Measurements from ENCODE around the gene KCTD20. TPM values are rescaled to one million over a fixed set of nuclear protein-coding genes. Genes with fewer than 3 reads are reported as not detected.
"Not testable (repeated sequence)": the region's sequence is repeated elsewhere in the genome, so short reads cannot be mapped to it uniquely, and the experiment has no call there.

The KCTD20 gene
- total and polyA plus RNA-seq, 4 donors = 52.8 to 108 (median 69.7) TPM

DNA sequence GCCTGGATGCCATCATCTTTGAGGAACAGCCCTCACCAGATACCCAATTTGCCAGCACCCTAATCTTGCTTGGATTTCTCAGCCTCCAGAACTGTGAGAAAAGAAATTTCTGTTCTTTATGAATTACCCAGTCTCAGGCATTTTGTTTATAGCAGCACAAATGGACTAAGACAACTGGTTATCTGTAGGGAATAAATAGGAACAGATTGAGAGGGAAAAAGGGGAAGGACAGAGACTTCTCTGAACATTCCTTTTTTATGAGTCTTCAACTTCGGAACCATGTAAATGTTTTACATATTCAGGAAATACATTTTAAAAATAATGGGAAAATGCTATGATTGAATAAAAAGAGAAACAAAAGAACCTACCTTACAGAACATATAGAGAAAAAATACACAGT is 20.9 kb downstream of the KCTD20 start:
- no peaks in the 10 kb centered on the region for H3K9me3 ChIP-seq (ENCODE audit: control insufficient read depth, insufficient read depth, low read length)
- H3K27me3 ChIP-seq (ENCODE audit: control insufficient read depth, insufficient read depth, low read length) = no peaks in the 10 kb centered on the region
- no peaks in the 10 kb centered on the region for H3K4me1 ChIP-seq (ENCODE audit: control insufficient read depth, insufficient read depth, low read length)
- no peak for DNase-seq (ENCODE audit: low read depth in 4 of 6, low spot score in 6 of 6)
- no peak overlapping the region for H3K4me3 ChIP-seq (ENCODE audit: low read depth, low read length)
- no CpG with 5 or more reads among the region's 1 CpG for WGBS (ENCODE audit: insufficient coverage)
- no peak overlapping the region for H3K27ac ChIP-seq (ENCODE audit: low read depth, low read length)
- no peaks in the 10 kb centered on the region for H3K36me3 ChIP-seq (ENCODE audit: control insufficient read depth, insufficient read depth, low read length)

GRCh38 chr6:36464233-36464632 is 21.4 kb downstream of the KCTD20 start:
- WGBS (ENCODE audit: insufficient coverage) = no CpG with 5 or more reads among the region's 1 CpG
- no peaks in the 10 kb centered on the region for H3K36me3 ChIP-seq (ENCODE audit: control insufficient read depth, insufficient read depth, low read length)
- H3K27me3 ChIP-seq (ENCODE audit: control insufficient read depth, insufficient read depth, low read length) = no peaks in the 10 kb centered on the region
- H3K27ac ChIP-seq (ENCODE audit: low read depth, low read length) = no peak overlapping the region
- no peak for DNase-seq (ENCODE audit: low read depth in 4 of 6, low spot score in 6 of 6)
- H3K4me3 ChIP-seq (ENCODE audit: low read depth, low read length) = no peak overlapping the region
- no peaks in the 10 kb centered on the region for H3K4me1 ChIP-seq (ENCODE audit: control insufficient read depth, insufficient read depth, low read length)
- H3K9me3 ChIP-seq (ENCODE audit: control insufficient read depth, insufficient read depth, low read length) = no peaks in the 10 kb centered on the region

DNA sequence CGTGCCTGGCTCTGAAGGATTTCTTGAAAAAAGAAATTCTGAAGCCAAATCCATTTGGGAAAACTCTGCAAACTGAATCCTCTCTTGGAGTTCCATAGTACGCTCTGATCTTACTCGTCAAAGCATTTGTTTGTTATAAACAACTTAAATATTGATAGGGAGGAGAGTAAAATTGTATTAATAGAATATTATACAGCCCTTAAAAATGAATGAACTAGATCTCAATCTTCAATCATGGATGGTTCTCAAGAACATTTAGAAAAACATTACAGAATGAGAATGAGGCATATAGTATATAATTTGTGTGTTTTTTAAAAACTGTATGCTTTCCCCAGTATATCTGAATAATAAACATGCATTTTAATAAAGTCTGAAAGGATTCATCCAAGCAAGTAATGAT is 24.8 kb downstream of the KCTD20 start:
- no peak overlapping the region for H3K27ac ChIP-seq (ENCODE audit: low read depth, low read length)
- no peak for DNase-seq (ENCODE audit: low read depth in 4 of 6, low spot score in 6 of 6)
- no peaks in the 10 kb centered on the region for H3K9me3 ChIP-seq (ENCODE audit: control insufficient read depth, insufficient read depth, low read length)
- no CpG with 5 or more reads among the region's 3 CpGs for WGBS (ENCODE audit: insufficient coverage)
- H3K27me3 ChIP-seq (ENCODE audit: control insufficient read depth, insufficient read depth, low read length) = no peaks in the 10 kb centered on the region
- no peaks in the 10 kb centered on the region for H3K4me1 ChIP-seq (ENCODE audit: control insufficient read depth, insufficient read depth, low read length)
- peaks cover 12% of the 10 kb centered on the region for H3K36me3 ChIP-seq (ENCODE audit: control insufficient read depth, insufficient read depth, low read length)
- H3K4me3 ChIP-seq (ENCODE audit: low read depth, low read length) = no peak overlapping the region

- no peak for DNase-seq (ENCODE audit: low read depth in 4 of 6, low spot score in 6 of 6)
- H3K9me3 ChIP-seq (ENCODE audit: control insufficient read depth, insufficient read depth, low read length) = no peaks in the 10 kb centered on the region
- 64% methylated on average over 5 of the region's 6 CpGs for WGBS (ENCODE audit: insufficient coverage)
- H3K4me3 ChIP-seq (ENCODE audit: low read depth, low read length) = no peak overlapping the region
- peaks cover 12% of the 10 kb centered on the region for H3K36me3 ChIP-seq (ENCODE audit: control insufficient read depth, insufficient read depth, low read length)
- H3K4me1 ChIP-seq (ENCODE audit: control insufficient read depth, insufficient read depth, low read length) = no peaks in the 10 kb centered on the region
- no peaks in the 10 kb centered on the region for H3K27me3 ChIP-seq (ENCODE audit: control insufficient read depth, insufficient read depth, low read length)
- no peak overlapping the region for H3K27ac ChIP-seq (ENCODE audit: low read depth, low read length)
Measured at GRCh38 chr6:36469148-36469661, 26.4 kb downstream of the KCTD20 start.

DNA sequence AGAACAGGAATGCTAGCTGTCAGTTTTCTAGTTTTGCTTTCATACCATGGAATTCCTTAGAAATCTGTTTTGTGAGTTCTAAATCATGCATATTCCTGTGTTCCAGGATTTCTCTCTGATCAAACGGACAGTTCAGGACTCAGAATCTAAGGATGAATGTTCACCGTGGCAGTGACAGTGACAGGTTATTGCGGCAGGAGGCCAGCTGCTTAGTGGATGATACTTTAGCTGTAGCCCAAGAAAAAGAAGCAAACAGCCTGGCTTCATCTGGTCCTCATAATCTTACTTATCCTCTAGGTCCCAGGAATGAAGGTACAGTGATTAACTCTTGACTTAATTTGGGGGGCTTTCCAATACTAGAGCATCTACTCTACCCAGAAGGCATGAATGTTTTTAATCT is 27.1 kb downstream of the KCTD20 start:
- Histone ChIP-seq H3K9me3 (ENCODE audit: control insufficient read depth, insufficient read depth, low read length) (no peaks in the 10 kb centered on the region), H3K4me1 (ENCODE audit: control insufficient read depth, insufficient read depth, low read length) (no peaks in the 10 kb centered on the region), H3K27ac (ENCODE audit: low read depth, low read length) (no peak overlapping the region), H3K36me3 (ENCODE audit: control insufficient read depth, insufficient read depth, low read length) (peaks cover 12% of the 10 kb centered on the region), H3K4me3 (ENCODE audit: low read depth, low read length) (no peak overlapping the region), H3K27me3 (ENCODE audit: control insufficient read depth, insufficient read depth, low read length) (no peaks in the 10 kb centered on the region)
- WGBS (ENCODE audit: insufficient coverage) = 86% methylated on average over 3 of the region's 3 CpGs
- DNase-seq (ENCODE audit: low read depth in 4 of 6, low spot score in 6 of 6) = no peak

DNA sequence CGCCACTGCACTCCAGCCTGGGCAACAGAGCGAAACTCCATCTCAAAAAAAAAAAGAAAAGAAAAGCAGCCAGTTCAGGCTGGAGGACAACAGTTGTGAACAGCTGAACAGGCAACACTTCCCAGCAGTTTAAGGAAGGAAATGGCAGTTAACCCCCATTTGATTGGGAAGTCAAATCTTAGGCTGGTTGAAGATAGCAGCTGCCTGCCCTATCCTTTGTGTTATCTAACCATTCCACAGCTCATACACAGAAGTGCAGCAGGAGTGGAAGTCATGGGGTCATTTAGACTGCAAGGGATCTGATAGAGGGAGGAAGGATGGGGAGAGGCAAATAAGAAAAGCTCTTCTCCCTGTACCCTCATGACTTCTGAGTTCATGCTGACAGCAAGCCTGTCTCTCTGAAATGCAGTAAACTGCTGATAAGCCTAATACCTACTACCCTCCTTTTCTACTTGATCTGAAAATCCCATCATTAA is 35.3 kb downstream of the KCTD20 start:
- WGBS (ENCODE audit: insufficient coverage) = no CpG with 5 or more reads among the region's 2 CpGs
- no peak overlapping the region for H3K27ac ChIP-seq (ENCODE audit: low read depth, low read length)
- no peaks in the 10 kb centered on the region for H3K27me3 ChIP-seq (ENCODE audit: control insufficient read depth, insufficient read depth, low read length)

GRCh38 chr6:36479256-36479655 is 36.5 kb downstream of the KCTD20 start:
- no peak for DNase-seq (ENCODE audit: low read depth in 4 of 6, low spot score in 6 of 6)
- Histone ChIP-seq H3K36me3 (ENCODE audit: control insufficient read depth, insufficient read depth, low read length) (peaks cover 23% of the 10 kb centered on the region), H3K27me3 (ENCODE audit: control insufficient read depth, insufficient read depth, low read length) (no peaks in the 10 kb centered on the region), H3K4me1 (ENCODE audit: control insufficient read depth, insufficient read depth, low read length) (no peaks in the 10 kb centered on the region), H3K9me3 (ENCODE audit: control insufficient read depth, insufficient read depth, low read length) (no peaks in the 10 kb centered on the region), H3K4me3 (ENCODE audit: low read depth, low read length) (no peak overlapping the region), H3K27ac (ENCODE audit: low read depth, low read length) (no peak overlapping the region)
- WGBS (ENCODE audit: insufficient coverage) = 83% methylated on average over 1 of the region's 1 CpG

More for the DNA sequence above, 35.3 kb downstream of the KCTD20 start:
- Histone ChIP-seq H3K9me3 (ENCODE audit: control insufficient read depth, insufficient read depth, low read length) (no peaks in the 10 kb centered on the region), H3K4me1 (ENCODE audit: control insufficient read depth, insufficient read depth, low read length) (no peaks in the 10 kb centered on the region), H3K4me3 (ENCODE audit: low read depth, low read length) (no peak overlapping the region), H3K36me3 (ENCODE audit: control insufficient read depth, insufficient read depth, low read length) (peaks cover 17% of the 10 kb centered on the region)
- DNase-seq (ENCODE audit: low read depth in 4 of 6, low spot score in 6 of 6) = no peak

- H3K27ac ChIP-seq (ENCODE audit: low read depth, low read length); H3K27me3 ChIP-seq (ENCODE audit: control insufficient read depth, insufficient read depth, low read length); H3K4me1 ChIP-seq (ENCODE audit: control insufficient read depth, insufficient read depth, low read length); H3K4me3 ChIP-seq (ENCODE audit: low read depth, low read length); H3K9me3 ChIP-seq (ENCODE audit: control insufficient read depth, insufficient read depth, low read length); DNase-seq (ENCODE audit: low read depth in 4 of 6, low spot score in 6 of 6): not testable (repeated sequence)
- peaks cover 41% of the 10 kb centered on the region for H3K36me3 ChIP-seq (ENCODE audit: control insufficient read depth, insufficient read depth, low read length)
- WGBS (ENCODE audit: insufficient coverage) = 100% methylated on average over 1 of the region's 5 CpGs
Measured at GRCh38 chr6:36483326-36483725, 40.5 kb downstream of the KCTD20 start.

- no peaks in the 10 kb centered on the region for H3K4me1 ChIP-seq (ENCODE audit: control insufficient read depth, insufficient read depth, low read length)
- DNase-seq (ENCODE audit: low read depth in 4 of 6, low spot score in 6 of 6) = no peak
- H3K36me3 ChIP-seq (ENCODE audit: control insufficient read depth, insufficient read depth, low read length) = peaks cover 39% of the 10 kb centered on the region
Measured at GRCh38 chr6:36484736-36485135, 41.9 kb downstream of the KCTD20 start.

DNA sequence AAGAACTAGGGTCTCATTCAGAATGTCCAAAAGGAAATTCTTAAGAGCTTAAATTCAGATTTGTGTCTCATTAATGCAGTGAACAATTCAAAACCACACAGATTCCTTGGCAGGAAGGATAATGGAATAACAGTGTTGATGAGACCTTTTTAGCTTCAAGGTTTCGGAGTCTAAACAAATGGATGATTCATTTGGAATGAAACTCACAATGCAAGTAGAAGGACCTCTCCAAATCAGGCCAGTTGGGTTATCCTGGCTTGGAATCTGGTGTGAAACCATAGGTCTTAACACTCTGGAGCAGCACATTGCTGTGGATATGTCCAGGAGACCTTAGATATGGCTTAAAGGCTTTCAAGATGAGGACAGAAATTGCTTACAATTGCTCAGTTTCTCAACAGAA is 44.9 kb downstream of the KCTD20 start:
- Histone ChIP-seq H3K27ac (ENCODE audit: low read depth, low read length) (no peak overlapping the region), H3K4me1 (ENCODE audit: control insufficient read depth, insufficient read depth, low read length) (no peaks in the 10 kb centered on the region), H3K27me3 (ENCODE audit: control insufficient read depth, insufficient read depth, low read length) (no peaks in the 10 kb centered on the region), H3K9me3 (ENCODE audit: control insufficient read depth, insufficient read depth, low read length) (no peaks in the 10 kb centered on the region), H3K36me3 (ENCODE audit: control insufficient read depth, insufficient read depth, low read length) (peaks cover 28% of the 10 kb centered on the region), H3K4me3 (ENCODE audit: low read depth, low read length) (no peak overlapping the region)
- WGBS (ENCODE audit: insufficient coverage) = 100% methylated on average over 1 of the region's 1 CpG
- no peak for DNase-seq (ENCODE audit: low read depth in 4 of 6, low spot score in 6 of 6)

More at GRCh38 chr6:36484736-36485135, 41.9 kb downstream of the KCTD20 start:
- Histone ChIP-seq H3K27ac (ENCODE audit: low read depth, low read length) (no peak overlapping the region), H3K4me3 (ENCODE audit: low read depth, low read length) (no peak overlapping the region), H3K27me3 (ENCODE audit: control insufficient read depth, insufficient read depth, low read length) (no peaks in the 10 kb centered on the region), H3K9me3 (ENCODE audit: control insufficient read depth, insufficient read depth, low read length) (no peaks in the 10 kb centered on the region)
- WGBS (ENCODE audit: insufficient coverage) = 100% methylated on average over 1 of the region's 5 CpGs

Measured in spinal cord (tissue), 10 donors.